Measurements from ENCODE around the gene CYP27C1.

GRCh38 chr2:127174136-127174535, 46.0 kb downstream of the CYP27C1 start:
- TF ChIP-seq CTCF (IDR thresholded peaks at IDR 0.05), result peak; percentile 44
- no peak for TF ChIP-seq RNF2 (IDR thresholded peaks at IDR 0.05; ENCODE audit: borderline replicate concordance, low read depth)
- TF ChIP-seq CHD2 (IDR thresholded peaks at IDR 0.05; ENCODE audit: low read length, partially characterized antibody), result no peak
- no peak for TF ChIP-seq HDAC2 (IDR thresholded peaks at IDR 0.05)
- no peak for TF ChIP-seq KDM1A (IDR thresholded peaks at IDR 0.05; ENCODE audit: low read depth)
- TF ChIP-seq POLR2A (IDR thresholded peaks at IDR 0.05; ENCODE audit: low read length), result no peak
- TF ChIP-seq HOXB5 (CRISPR knock-in tag; IDR thresholded peaks at IDR 0.05), result no peak
